K562 (cell line): Measurements from ENCODE around the gene MRFAP1. TPM values are rescaled to one million over a fixed set of nuclear protein-coding genes. Genes with fewer than 3 reads are reported as not detected.

Experiments
- BHLHE40 ChIP-seq: IDR thresholded peaks from 2 replicates; pipeline ENCODE4 v1.6.1; 2011; ENCODE audit warnings: low read length, improper control_type of control experiment
- CREB3L1 ChIP-seq: fragments of 450-650 bp; IDR thresholded peaks from 2 replicates; pipeline ENCODE4 v1.6.1; 2014; ENCODE audit warnings: low read depth, mild to moderate bottlenecking, moderate library complexity, borderline replicate concordance
- FOXK1 ChIP-seq: sonication (generic); formaldehyde crosslinking; IDR thresholded peaks from 2 replicates; pipeline ENCODE4 v1.8.0; 2022; ENCODE audit warnings: missing genetic modification reagents, mild to moderate bottlenecking, borderline replicate concordance
- HIVEP1 ChIP-seq: fragments of 250-450 bp; sonication (Bioruptor Pico); IDR thresholded peaks from 2 replicates; pipeline ENCODE4 v1.4.0; 2020; ENCODE audit warnings: mild to moderate bottlenecking
- ILK ChIP-seq: fragments of 450-650 bp; IDR thresholded peaks from 2 replicates; pipeline ENCODE4 v1.6.1; 2016; ENCODE audit warnings: missing genetic modification characterization, low read depth, mild to moderate bottlenecking, missing compliant biosample characterization, moderate library complexity, borderline replicate concordance
- IRF2 ChIP-seq: sonication (generic); formaldehyde crosslinking; IDR thresholded peaks from 2 replicates; pipeline ENCODE4 v1.8.1; 2022; ENCODE audit warnings: mild to moderate bottlenecking, missing genetic modification reagents
- KAT2B ChIP-seq: IDR thresholded peaks from one replicate; pipeline ENCODE4 v1.6.1; 2012; ENCODE audit warnings: low read depth, mild to moderate bottlenecking, control low read depth, inconsistent platforms, low read length, moderate library complexity
- MAX ChIP-seq: sonication (generic); formaldehyde crosslinking; IDR thresholded peaks from 2 replicates; pipeline ENCODE4 v1.9.0; 2022; ENCODE audit warnings: mild to moderate bottlenecking, missing genetic modification reagents
- NFIC ChIP-seq: fragments of 450-650 bp; IDR thresholded peaks from 2 replicates; pipeline ENCODE4 v1.6.1; 2017; ENCODE audit warnings: mild to moderate bottlenecking, inconsistent platforms
- POLR2AphosphoS2 ChIP-seq: IDR thresholded peaks from 2 replicates; pipeline ENCODE4 v1.6.1; 2012; ENCODE audit warnings: low read length, improper control_type of control experiment
- TBL1XR1 ChIP-seq, 2 experiments: IDR thresholded peaks; 2 replicates each; pipeline ENCODE4 v1.6.1; 2012; ENCODE audit warnings: improper control_type of control experiment in 2 of 2, low read length in 2 of 2, mild to moderate bottlenecking in 1 of 2
- ZFX ChIP-seq: sonication (generic); formaldehyde crosslinking; IDR thresholded peaks from 2 replicates; pipeline ENCODE4 v1.8.0; 2022; ENCODE audit warnings: mild to moderate bottlenecking, missing genetic modification reagents, moderate library complexity
- ZNF23 ChIP-seq: fragments of 250-450 bp; sonication (Bioruptor Pico); IDR thresholded peaks from 2 replicates; pipeline ENCODE4 v1.4.0; 2020; ENCODE audit warnings: mild to moderate bottlenecking
- ZNF318 ChIP-seq, 2 experiments: fragments of 450-650 bp; IDR thresholded peaks; 2 replicates each; pipeline ENCODE4 v1.6.1; 2016; ENCODE audit warnings: mild to moderate bottlenecking in 2 of 2, borderline replicate concordance in 1 of 2, low read depth in 1 of 2, moderate library complexity in 1 of 2
- ZNF511 ChIP-seq: sonication (generic); formaldehyde crosslinking; IDR thresholded peaks from 2 replicates; pipeline ENCODE4 v1.8.0; 2022; ENCODE audit warnings: mild to moderate bottlenecking, missing genetic modification reagents
- ZNF79 ChIP-seq: fragments of 250-450 bp; sonication (Bioruptor Pico); IDR thresholded peaks from 2 replicates; pipeline ENCODE4 v1.4.0; 2020; ENCODE audit warnings: low read depth, mild to moderate bottlenecking, moderate library complexity
- polyA plus RNA-seq, 8 experiments: library from polyadenylated mRNA; depleted of rRNA in 4 of 8; stranded (reverse) in 5 of 8; unstranded in 3 of 8; fragments of >200 nt; fragmentation: Nextera tagmentation in 2 of 8; fragmentation: Illumina TruSeq in 1 of 8; extraction: Ambion mirVana in 2 of 8; extraction: Trizol in 1 of 8; gene quantifications; 2 replicates each; pipeline versions ENCODE4 v1.2.1 to v1.2.3, GENCODE V29; 2011 to 2014; ENCODE audit warnings: inconsistent platforms in 1 of 8, missing spikeins in 1 of 8
- total RNA-seq, 7 experiments: library from RNA; depleted of rRNA in 6 of 7; stranded (reverse); fragments of >200 nt in 6 of 7; fragmentation: Illumina TruSeq in 2 of 7; extraction: Trizol in 2 of 7; gene quantifications; 2 replicates each; pipeline versions ENCODE4 v1.2.1 to v1.2.3, GENCODE V29; 2011 to 2021; ENCODE audit warnings: low replicate concordance in 1 of 7

MRFAP1 gene
- total and polyA plus RNA-seq, 9 of the 15 experiments (the other 6 are each of a cell fraction or from before 2014, with no cell fraction given), result 46.0 to 270 (median 151) TPM

GRCh38 chr4:6673660-6674499 is 33.4 kb downstream of the MRFAP1 start (continued):
- TF ChIP-seq ZNF318 (IDR thresholded peaks at IDR 0.05; ENCODE audit: borderline replicate concordance in 1 of 2, low read depth in 1 of 2), result no peak
- no peak for TF ChIP-seq ZNF79
- peak; percentile 94 for TF ChIP-seq MAX (CRISPR knock-in tag)
- peak; percentile 47; the same call in 1 of the 2 replicates for TF ChIP-seq FOXK1 (CRISPR knock-in tag)
- no peak for TF ChIP-seq NFIC
- TF ChIP-seq ILK (tag), result no peak
- no peak for TF ChIP-seq TBL1XR1 (IDR thresholded peaks at IDR 0.05; ENCODE audit: low read length in 2 of 2)
- no peak for TF ChIP-seq HIVEP1 (CRISPR knock-in tag)
- peak; percentile 70 for TF ChIP-seq BHLHE40
- peak; percentile 70 for TF ChIP-seq ZFX
- TF ChIP-seq POLR2AphosphoS2, result no peak
- peak; percentile 61; the same call in 1 of the 2 replicates for TF ChIP-seq ZNF511 (CRISPR knock-in tag)
- TF ChIP-seq CREB3L1, result peak; percentile 78
- no peak for TF ChIP-seq IRF2 (CRISPR knock-in tag)
- no peak for TF ChIP-seq KAT2B
- no peak for TF ChIP-seq ZNF23
